ENCODE data around the gene ABHD8. TPM values are rescaled to one million over a fixed set of nuclear protein-coding genes. Genes with fewer than 3 reads are reported as not detected.

The ABHD8 gene
- total and polyA plus RNA-seq, 2 of the 13 experiments (the other 11 are each of a cell fraction or from before 2014, with no cell fraction given) = 6.3 to 7.2 TPM

GRCh38 chr19:17266975-17267788, 36.0 kb downstream of the ABHD8 start, which contains the start of gene BABAM1 (continued):
- TF ChIP-seq UBTF (CRISPR knock-in tag; IDR thresholded peaks at IDR 0.05) (0 out of 2 replicates have a peak, but pooled peaks have one; percentile 25), AHR (CRISPR knock-in tag; IDR thresholded peaks at IDR 0.05) (0 out of 2 replicates have a peak, but pooled peaks have one; percentile 36), NFKB2 (CRISPR knock-in tag; IDR thresholded peaks at IDR 0.05; ENCODE audit: borderline replicate concordance) (peak; percentile 70; the same call in 1 of the 2 replicates), PRDM4 (CRISPR knock-in tag; IDR thresholded peaks at IDR 0.05; ENCODE audit: borderline replicate concordance) (no peak), NCOA2 (CRISPR knock-in tag; IDR thresholded peaks at IDR 0.05) (peak; percentile 51; the same call in 1 of the 2 replicates), ZNF598 (CRISPR knock-in tag; IDR thresholded peaks at IDR 0.05; ENCODE audit: borderline replicate concordance) (peak; percentile 50; the same call in 1 of the 2 replicates), PRMT3 (CRISPR knock-in tag; IDR thresholded peaks at IDR 0.05; ENCODE audit: borderline replicate concordance, low read depth) (no peak), CEBPZ (IDR thresholded peaks at IDR 0.05; ENCODE audit: low read length) (peak; percentile 48; the same call in 1 of the 2 replicates), LCORL (IDR thresholded peaks at IDR 0.05) (peak; percentile 95), LCORL (CRISPR knock-in tag; IDR thresholded peaks at IDR 0.05) (no peak), CREM (IDR thresholded peaks at IDR 0.05) (peak; percentile 96), CREM (CRISPR knock-in tag; IDR thresholded peaks at IDR 0.05) (no peak), SOX13 (IDR thresholded peaks at IDR 0.05) (no peak), SOX13 (CRISPR knock-in tag; conservative IDR thresholded peaks at IDR 0.05 in 1 of 2, IDR thresholded peaks at IDR 0.05 in 1 of 2) (peak in 1 of 2 experiments; percentile 45; a peak in 1 of 4 replicates), RFX5 (IDR thresholded peaks at IDR 0.05; ENCODE audit: low read depth, low read length) (peak; percentile 58; the same call in 1 of the 2 replicates), MTF1 (CRISPR knock-in tag; IDR thresholded peaks at IDR 0.05) (no peak), ZBTB49 (CRISPR knock-in tag; IDR thresholded peaks at IDR 0.05; ENCODE audit: borderline replicate concordance) (no peak), MYC (CRISPR knock-in tag; IDR thresholded peaks at IDR 0.05; ENCODE audit: borderline replicate concordance) (peak; percentile 41; the same call in 1 of the 2 replicates)
